GM19025 (cell line): ENCODE measurements around the gene RFX8.

Experiments
- ATAC-seq: cut with Tn5 transposase; IDR thresholded peaks from one replicate; pipeline ENCODE4 v1.9.1; 2021; ENCODE audit warnings: mild to moderate bottlenecking, low read depth, moderate library complexity; ENCODE audit not compliant: unreplicated experiment

Gene RFX8

DNA sequence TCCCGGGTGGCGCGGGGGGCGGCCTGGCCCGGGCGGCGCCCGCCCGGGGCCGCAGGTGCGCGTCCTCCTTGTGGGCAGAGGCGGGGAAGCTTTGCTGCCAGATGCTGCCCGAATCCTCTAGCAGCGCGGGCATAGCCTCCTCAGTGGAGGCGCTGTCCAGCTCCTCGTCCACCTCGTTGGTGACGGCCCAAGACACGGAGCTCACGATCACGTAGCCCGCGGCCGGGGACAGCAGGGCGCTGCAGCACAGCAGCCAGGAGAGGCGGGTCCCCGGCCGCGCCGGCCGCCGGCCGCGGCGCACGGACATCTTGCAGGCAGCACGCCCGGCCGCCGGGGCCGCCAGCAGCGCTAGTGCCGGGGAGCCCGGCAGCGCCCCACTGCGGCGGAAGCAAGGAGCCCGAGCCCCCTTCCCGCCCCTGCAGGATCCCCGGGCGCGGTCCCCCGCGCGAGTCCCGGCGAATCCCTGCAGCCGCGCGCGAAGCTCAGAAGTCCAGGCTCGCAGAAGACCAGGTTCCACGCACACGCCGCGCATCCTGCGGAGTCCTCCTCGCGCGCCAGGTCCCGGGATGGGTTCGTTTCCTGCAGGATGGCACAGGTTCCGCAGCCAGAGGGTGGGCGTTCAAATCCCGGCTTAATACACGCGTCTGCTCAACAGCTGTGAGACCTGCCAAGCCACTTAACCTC is 87.6 kb downstream of the RFX8 start, which contains the start of gene CREG2:
TSS of gene CREG2 (minus strand) at position 353 of the 684 bp plus-strand sequence. CDS start at position 307, 46 bp downstream.
- ATAC-seq, result no peak

DNA sequence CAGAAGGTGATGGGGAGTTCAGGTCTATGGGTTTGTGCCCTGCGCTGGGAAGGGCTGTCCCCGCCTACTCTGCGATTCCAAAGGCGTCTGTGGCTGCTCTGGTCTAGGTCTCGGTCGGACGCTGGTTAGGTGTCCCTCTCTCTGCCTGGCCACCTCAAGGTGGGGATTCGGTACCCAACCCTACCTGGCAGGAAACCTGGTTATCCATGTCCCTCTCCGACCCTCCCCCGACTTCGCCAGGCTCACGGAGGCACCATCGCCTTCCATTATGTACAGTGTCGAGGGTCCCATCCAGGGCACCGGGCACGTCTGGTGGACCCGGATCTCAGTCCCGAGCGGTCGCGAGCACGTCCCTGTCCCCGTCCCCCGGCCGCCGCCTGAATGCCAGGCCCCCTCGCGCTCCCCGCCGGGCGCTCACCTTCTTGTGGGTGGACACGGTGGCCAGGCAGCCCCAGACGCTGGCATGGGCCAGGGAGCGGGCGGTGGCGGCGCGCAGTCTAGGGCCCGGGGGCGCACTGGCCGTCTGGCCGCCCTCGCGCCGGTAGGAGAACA is 88.2 kb downstream of the RFX8 start:
- ATAC-seq, result no peak

DNA sequence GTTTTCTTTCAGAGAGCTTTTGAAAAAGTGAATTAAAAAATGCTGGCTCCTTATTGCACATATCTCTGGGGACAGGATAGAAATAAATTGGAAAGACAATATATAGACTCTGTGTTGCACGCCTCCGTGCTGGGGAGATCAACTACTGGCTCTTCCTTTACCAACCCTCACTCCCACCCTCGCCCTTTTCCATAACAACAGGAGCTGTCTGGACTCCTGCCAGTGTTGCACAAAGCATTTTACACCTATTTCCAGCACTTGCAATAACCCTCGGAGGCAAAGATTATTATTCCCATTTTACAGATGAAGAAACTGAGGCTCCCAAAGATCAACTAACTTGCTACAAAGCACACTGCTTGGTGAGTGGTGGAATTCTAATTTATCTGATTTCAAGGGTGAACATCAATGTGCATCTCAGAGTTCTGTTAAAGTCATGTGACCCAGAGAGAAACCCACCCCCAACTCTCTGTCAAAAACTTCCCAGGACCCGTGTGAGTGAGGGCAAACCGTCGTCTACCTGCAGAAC is 91.8 kb downstream of the RFX8 start:
- no peak for ATAC-seq

DNA sequence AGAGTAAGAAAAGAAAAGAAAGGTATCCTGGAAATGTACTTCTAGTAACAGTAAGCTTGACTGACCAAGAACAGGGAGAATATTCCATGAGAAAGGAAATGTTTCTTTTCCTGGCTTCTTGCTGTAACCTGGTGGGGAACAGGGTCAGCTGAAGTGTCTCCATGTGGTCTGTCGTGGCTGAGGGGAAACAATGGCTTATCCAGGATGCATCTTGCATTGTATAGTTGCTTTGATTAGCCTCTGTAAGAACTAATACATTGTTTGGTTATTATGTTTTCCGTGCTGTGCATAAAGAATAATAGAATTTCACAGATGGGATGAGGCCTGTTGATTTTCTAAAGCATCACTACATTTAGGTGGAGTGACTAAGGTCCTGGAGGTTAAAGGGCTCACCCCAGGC is 92.5 kb downstream of the RFX8 start:
- no peak for ATAC-seq

DNA sequence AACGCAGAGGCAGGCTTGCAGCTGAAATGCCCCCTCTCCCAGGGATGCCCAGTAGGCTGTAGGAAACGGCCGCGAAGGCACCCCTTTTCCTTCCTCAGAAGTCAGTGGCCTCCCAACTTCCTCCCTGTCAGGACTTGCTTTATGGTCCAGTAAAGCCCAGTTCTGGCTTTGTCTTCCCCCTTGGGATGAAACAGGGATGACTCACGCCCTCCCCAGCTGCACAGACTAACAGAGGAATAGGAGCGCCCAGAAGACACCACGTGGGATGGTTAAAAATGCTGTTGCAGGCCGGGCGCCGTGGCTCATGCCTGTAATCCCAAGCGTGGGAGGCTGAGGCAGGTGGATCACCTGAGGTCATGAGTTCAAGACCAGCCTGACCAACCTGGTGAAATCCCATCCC is 94.5 kb downstream of the RFX8 start:
- ATAC-seq, result no peak

DNA sequence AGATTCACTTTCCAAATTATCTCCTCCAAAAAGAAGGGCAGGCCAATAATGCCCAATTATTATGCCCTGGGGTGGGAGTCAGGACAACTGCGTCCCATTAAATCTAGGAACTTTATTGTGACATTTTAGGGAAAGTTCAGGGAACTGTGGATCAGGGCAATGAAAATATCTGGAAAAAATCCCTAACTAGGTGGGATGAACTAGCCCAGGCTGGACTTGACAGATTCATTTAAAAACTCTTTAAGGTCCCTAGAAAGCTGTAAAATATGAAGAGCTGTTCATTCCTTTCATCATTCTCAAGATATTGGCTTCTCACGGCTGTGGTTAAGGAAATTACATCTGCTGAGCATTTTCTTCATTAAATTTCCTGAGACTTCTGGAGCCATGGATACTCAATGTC is 95.8 kb downstream of the RFX8 start:
- no peak for ATAC-seq

DNA sequence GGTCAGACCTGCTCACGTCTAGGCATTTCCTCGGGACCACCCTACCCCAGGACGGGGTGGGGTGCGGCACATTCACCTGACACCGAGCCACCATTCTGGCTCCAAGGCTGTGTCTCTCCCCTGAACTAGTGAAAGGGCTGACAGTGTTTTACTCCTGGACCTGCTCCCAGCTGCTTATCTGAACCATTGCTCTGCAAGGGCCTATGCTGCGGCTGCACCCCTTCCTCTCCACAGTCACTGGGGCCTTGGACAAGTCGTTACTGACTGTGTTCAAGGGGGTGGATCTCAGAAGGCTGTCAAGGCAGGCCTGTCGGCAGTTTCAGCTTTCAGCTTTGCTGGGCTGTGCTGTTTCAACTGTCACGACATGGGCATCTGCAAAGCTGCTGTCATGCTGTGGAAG is 99.3 kb downstream of the RFX8 start:
- ATAC-seq, result no peak

DNA sequence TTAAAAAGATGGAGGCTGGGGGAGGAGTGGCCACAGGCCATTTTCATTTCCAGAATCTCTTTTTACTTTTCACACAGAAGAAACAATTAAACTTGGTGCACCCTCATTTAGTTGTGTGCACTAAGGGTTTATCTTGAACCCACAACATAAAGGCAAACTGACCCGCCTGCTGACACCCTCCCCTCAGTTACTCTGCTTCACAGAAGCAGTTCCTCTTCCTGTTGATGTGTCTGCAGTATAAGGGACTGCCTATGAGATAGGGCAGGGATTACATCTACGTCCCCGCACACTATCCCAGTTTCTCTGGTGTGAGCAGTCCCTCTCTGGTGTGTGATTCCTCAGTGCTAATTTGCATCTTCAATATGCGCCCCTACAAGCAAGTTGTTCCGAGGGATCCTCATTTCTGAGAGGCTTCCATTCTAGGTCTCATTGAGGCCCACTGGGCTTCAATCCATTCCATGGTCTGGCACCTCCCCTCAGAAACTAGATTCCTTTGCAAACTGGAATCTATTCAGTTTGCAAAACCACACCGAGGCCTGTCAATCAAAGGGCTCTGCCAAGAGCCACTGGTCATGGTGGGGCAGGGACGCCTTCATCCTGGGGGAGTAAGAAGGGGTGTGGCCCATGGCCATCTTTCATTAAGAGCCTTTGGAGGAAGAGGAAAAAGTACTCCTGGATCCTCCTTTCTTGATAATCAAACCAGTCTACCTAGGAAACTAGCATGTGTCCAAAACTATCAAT is 99.9 kb downstream of the RFX8 start:
- no peak for ATAC-seq

DNA sequence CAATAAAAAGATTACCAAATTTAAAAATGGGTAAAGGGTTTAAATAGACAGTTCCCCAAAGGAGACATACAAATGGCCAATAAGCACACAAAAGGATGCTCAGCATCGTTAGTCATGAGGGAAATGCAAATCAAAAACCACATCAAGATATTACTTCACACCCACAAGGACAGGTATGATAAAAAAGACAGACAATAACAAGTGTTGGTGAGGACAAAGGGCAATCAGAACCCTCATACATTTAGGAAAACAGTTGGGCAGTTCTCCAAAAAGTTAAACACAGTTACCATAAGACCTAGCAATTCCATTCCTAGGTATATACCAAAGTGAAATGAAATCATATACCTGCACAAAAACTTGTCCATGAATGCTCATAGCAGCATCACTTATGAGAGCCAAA is 102.1 kb downstream of the RFX8 start:
- ATAC-seq, result no peak

DNA sequence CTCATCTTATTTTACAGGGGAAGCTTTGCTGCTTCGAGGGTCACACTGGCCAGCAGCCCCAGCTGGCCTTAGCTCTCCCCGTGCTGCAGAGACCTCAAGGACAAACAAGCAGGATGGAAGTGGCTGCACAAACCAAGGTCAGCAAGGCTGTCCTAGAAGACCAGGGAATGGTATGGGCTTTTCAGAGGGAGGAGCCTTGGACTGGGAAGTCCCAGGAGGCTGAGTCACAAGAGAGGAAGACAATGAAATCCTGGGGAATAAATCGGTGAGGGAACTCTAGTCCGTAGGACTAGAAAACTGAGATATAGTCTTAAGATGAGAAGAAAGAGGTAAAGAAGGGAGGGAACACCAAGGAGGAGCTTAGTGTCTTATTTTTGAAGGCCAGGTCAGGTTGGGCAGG is 103.3 kb downstream of the RFX8 start:
- ATAC-seq, result no peak

DNA sequence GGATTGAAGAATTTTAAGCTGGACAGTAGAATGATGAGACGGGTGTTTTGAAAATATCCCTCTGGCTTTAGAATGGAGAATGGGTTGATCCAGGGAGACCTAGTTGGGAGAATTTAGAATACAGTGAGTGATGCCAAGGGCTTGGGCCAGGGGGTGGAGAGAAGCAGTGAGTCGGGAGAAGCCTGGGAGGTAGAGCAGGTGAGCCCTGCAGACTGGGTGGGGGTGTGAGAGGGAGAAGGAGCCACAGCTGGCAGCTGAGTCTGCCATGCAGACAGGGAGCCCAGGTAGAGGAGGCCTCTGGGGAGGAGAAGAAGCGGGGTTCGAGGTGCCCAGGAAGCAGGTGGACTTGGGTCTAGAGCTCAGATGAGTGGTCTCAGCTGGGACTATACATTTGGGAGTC is 105.8 kb downstream of the RFX8 start:
- ATAC-seq, result no peak

DNA sequence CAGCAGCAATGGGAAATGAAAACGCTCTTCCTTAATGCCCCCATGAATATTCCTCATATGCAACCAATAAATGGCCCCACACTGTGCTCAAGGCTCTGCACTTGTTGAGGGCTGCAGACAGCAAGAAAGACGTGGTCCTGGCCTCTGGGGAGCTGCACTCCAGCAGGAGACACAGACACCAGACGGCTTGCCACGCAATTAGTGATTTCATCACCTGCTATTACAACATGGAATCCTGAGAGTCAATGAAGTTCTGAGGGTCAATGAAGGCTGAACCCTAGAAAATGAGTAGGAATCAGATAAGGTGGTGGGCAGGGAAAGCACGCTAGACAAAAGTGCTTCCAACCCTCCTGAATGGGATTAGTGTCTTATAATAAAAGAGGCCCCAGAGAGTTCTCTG is 106.5 kb downstream of the RFX8 start:
- no peak for ATAC-seq

DNA sequence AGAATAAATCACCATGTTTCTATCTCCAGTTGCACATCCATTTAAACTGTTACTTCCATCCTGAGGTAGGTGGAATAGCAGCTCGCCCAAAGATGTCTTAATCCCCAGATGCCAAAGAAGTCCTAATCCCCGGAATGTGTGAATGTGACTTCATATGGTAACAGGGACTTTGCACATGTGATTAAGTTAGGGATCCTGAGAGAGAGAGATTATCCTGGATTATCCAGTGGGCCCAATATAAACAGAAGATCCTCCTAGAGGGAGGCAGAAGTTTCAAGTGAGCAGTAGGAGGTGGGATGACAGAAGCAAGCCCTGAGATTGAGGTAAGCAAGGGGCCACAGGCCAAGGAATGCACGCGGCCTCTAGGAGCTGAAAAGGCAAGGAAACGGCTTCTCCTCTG is 107.4 kb downstream of the RFX8 start:
- ATAC-seq, result no peak

DNA sequence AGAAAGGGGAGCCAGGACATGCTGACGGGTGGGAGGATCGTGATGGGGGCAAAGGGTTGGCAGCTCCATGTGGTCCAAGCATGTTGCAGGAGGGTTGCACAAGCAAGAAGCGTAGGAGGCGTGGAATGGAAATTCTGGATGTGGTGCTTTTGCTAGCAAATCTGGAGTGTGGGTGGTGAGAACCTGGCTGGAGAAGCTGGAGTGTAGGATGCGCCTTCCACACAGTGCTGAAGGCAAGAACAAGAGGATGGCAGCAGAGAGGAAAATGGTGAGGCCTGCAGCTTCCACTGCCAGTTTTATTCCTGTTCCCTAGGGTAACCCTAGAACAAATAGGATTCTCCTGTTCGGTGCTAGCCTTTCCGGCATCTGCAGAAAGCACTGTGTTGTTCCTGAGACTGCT is 110.0 kb downstream of the RFX8 start:
- ATAC-seq, result no peak

DNA sequence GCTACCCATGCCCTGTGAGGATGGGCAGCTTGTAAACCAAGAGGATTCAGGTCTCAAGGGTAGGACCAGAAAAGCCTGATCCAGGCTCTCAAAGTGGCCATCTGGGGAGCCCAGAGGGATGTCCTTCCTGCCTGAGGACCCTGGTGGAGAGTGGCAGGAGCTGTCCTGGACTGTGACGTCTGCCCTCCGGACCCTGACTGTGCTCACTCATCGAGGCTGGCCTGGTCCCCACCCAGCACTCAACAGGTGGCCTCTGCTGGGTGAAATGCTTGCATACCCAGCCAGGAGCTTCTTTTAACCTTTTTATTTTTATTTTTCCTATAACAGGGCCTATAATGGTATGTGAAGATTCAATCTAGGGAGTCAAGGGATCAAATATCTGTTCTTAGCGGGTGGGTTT is 112.1 kb downstream of the RFX8 start:
- ATAC-seq, result no peak

DNA sequence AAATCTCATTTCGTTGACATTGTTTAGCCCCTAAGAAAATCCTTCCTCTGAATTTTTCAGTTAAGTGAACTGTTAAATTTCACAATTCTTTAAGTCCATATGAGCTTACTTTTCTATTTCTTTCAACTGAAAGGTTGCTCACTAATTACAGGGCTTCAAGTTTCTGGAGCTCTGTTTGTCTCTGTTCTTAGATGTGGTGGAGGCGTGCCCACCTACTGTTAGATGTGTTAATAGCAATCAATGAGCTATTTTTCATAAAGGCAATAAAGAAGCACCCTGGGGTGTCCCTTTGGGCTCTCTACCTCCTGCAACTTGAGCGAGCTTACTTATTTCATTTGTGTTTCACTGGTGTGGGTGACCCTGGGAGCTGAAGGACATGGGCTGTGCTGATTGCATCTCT is 112.6 kb downstream of the RFX8 start:
- ATAC-seq, result no peak

DNA sequence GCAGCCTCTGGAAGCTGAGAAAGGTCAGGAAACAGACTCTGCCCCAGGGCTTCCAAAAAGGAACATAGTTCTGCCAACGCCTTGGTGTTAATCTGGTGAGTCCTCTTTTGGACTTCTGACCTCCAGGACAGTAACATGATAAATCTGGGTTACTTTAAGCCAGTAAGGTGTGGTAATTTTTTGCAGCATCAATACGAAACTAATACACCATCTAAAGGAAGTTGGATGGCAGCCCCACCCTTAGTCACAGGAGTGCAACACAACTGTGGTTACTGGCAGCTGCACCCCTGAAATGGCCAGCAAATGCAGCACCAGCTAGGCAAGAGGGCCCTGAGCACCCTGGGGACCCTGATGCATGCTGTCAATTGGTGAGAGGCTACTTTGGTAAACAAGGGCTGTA is 113.4 kb downstream of the RFX8 start:
- no peak for ATAC-seq

DNA sequence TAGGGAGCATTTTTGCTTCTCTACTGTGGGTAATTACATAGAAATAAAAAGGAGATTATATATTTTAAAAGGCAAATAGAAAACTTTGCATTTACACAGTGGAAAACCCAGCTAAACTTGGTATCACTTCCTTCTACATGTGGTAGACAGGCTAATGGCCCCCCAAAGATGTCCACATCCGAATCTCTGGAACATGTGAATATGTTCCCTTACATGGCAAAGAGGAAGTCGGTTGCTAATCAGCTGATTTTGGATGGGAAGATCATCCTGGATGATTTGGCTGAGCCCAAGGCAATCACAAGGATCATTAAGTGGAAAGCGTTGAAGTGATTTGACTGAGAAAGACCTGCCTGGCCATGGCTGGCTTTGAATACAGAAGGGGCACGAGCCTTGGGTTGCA is 113.8 kb downstream of the RFX8 start:
- ATAC-seq, result no peak

DNA sequence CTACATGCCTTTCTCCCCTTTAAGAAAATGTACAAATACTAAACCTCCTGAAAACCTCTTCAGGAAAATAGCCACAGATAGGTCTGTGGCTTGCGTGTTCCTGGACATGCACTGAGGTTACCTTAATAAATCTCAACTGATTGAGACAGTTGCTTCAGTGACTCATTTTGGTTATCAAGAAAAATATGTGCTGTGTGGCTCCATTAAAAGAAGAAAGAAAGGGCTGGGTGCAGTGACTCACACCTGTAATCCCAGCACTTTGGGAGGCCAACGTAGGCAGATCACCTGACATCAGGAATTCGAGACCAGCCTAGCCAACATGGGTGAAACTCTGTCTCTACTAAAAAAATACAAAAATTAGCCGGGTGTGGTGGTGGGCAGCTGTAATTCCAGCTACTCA is 114.7 kb downstream of the RFX8 start:
- ATAC-seq, result no peak

DNA sequence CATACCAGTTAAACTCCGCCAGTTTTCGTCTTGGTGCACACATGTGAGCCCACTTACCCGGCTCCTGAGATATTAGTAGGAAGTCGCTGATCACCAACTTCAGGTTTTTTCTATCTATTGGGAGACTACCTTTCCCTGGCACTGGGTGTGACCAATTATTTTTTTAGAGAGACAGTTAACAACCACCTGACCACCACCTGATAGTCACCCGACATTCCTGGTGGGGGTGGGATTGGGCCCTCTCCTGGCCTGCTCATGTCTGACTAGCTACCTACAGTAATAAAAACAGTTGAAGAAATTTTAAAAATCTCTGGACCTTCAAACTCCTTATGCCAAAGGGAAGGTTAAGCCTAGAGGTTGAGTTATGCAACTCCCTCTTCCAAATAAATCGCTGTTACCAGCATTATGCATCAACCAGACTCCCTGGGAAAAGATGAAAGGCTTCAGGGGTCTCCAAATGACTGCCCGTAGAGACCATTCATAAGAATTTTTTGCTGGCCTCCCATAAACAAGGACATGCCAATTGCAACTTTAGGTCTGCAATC is 115.4 kb downstream of the RFX8 start:
- ATAC-seq, result no peak

DNA sequence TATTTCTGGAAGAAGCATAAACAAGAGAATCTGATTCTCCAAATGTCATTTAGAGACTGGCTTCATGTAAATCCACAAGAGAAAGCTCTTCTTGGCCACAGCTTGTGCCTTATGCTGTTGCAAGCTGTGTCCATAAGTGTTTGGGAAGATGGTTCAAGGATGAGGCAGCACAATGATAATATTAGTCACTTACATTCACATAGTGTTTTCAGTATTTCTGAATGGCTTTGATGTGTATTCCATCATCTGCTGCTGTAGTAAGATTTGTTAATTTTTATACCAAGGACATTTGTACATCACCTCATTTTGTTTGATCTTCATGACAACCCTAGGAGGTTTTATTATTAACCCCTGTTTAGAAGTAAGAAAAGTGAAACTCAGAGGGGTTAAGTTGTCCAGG is 117.5 kb downstream of the RFX8 start:
- ATAC-seq, result no peak
